NCI-H1694 (cell line): ENCODE results near the gene KPNA5.
"Not testable (repeated sequence)": the region's sequence is repeated elsewhere in the genome, so short reads cannot be mapped to it uniquely, and the experiment has no call there.

ENCODE experiments used
- DNase-seq: peaks from one replicate; lab custom pipeline; 2025; lab: John Stamatoyannopoulos, UW

The KPNA5 gene

DNA sequence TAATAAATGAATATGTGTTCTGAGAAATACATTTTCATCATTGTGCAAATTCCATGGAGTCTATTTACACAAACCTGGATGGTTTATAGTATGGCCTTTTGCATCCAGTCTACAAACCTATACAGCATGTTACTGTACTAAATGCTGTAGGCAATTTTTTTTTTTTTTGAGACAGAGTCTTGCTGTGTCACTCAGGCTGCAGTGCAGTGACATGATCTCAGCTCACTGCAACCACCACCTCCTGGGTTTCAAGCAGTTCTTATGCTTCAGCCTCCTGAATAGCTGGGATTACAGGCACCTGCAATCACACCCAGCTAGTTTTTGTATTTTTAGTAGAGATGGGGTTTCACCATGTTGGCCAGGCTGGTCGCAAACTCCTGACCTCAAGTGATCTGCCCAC is 22.9 kb downstream of the KPNA5 start:
- DNase-seq, result not testable (repeated sequence)

- no peak for DNase-seq
These were observed 24.9 kb downstream of the KPNA5 start for GRCh38 chr6:116705917-116706316.

DNA sequence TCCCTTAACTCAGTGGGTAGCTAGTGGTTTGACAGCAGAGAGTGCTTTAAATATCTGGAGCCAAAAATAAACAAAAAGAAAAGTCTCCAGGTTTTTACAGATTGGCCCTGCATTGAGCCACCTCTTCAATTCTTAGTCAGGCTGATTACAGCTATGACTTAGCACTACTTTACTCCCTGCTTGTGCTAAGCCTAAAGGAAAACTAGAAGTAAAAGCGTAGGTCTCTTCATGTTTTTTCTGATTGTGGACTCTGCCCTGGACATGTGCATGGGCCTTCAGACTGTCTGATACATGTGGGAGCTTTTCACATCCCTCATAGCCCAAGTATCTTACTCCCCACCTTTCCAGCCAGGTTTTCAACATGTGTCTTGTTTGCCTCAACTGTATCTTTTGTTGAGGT is 33.3 kb downstream of the KPNA5 start:
- DNase-seq, result no peak

DNA sequence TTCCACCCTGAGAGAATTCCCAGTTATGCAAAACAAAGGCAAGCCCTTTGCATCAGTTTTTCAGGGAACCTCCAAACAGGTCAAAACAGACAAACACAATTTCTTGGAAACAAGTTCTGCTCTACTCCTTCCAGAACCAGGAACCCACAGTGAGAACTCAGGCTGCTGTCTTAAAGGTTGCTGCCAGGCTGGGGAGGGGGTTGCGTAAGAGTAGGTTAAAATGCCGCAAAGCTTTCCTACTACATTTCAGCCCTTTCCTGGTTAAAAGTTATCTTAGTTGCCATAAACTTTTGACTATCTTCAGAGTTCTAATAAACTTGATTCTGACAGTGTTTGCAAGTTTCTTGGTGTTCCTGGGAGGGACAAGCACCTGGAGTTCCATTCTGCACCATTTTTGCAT is 33.8 kb downstream of the KPNA5 start:
- no peak for DNase-seq

DNA sequence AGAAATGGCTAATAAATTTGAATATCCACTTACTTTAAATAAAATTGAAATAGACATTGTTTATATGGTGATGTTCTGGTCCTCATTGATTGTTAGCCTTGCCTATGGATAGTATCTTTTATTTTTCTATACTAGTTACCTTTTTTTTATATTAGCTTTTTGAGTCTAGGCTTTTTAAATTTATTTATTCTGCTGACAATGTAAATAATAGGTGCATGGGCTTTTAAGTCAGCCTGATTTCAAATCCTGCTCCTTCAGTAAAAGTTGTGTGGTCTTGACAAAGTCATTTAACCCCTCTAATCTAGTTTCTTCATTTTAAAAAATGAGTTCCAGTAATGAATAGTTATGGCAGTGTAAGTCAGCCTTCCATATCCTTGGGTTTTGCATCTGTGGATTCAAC is 45.9 kb downstream of the KPNA5 start:
- no peak for DNase-seq

DNA sequence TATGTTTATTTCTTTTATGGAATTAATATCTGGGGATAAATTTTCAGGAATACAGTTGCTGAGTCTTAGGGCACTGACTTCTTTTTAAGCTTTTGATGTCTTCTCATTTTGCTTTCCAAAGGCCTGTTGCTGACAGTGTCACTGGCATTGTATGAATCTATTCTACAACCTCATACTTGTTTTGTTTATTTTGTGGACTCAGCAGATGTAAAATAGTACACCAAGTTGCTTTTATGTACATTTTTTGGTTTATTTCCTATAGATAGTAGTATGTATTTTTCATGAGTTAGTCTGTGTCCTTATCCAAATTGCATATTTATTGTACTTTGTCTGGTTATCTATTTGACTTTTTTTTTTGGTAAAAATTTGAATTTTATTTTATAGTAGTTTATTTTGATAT is 49.5 kb downstream of the KPNA5 start:
- no peak for DNase-seq

DNA sequence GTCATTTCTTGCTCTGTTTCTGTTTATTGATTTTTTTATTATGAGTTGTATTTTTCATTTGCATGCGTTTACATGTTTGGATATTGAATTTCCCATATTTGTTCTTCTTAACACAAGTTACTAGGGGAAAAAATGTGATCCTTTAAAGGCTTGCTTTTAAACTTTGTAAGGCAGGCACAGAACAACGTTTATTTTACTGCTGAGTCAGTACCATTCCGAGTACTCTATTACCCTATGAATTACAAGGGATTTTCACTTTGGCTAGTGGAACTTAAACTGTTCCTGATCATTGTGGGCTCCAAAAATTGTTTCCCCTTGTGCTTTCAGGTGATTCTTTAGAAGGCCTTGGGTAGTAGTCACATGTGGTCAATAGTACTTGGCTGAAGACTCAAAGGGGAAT is 56.0 kb downstream of the KPNA5 start:
- no peak for DNase-seq

- DNase-seq, result not testable (repeated sequence)
These were observed 59.5 kb downstream of the KPNA5 start for GRCh38 chr6:116740486-116740885.

- no peak for DNase-seq
These were observed 60.6 kb downstream of the KPNA5 start for GRCh38 chr6:116741571-116741970.

DNA sequence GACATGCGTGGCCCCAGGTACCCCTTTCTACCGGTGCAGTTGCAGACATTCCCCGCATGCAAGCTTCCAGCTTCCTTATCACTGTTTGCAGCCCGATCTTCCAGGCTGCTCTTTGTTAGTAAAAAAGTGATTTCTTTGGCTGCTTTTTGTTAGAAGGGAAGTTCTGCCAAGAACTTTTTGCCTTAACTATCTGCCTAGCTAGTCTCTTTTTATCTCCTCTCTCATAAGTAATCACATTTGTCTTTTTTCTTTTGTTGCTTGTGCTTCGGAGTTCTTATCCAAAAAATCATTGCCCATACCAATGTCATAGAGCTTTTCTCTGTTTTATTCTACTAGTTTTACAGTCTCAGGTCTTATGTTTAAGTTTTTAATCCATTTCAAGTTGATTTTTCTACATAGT is 64.2 kb downstream of the KPNA5 start:
- DNase-seq, result no peak

DNA sequence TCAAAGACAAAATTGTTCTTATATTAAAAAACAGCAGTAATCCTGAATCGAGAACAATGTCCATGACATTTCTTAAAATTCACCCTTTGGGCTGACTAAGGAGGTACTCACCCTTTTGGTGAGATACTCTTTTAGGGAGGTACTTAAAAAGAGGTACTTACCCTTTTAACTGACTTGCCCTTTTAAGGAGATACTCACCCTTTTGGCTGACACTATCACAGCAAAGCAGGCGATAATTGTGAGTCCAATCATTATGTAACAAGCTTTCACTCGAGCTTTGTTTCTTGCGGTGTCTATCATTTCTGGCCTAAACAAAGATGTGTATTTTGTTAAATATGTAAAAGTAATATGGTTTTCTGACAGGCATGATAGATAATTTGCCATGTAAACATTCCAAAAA is 80.8 kb downstream of the KPNA5 start:
- DNase-seq, result no peak

DNA sequence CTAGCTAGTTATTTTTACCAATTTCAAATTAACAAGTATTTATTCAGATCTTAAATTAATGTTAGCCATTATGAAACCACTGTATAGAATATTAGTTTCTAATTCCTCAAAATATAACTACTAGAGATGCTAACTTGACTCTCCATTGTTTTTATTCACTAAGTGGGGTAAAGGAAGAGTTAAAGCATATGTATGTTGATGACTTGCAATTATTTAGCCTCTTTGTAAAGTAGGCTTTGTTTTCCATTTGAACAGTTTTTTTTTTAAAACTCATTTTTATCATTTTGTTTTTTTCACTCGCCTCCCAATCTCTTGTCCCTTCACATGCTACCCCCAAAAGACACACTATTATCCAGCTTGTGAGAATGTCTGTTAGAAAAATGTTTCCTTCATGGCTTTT is 81.2 kb downstream of the KPNA5 start:
- no peak for DNase-seq

DNA sequence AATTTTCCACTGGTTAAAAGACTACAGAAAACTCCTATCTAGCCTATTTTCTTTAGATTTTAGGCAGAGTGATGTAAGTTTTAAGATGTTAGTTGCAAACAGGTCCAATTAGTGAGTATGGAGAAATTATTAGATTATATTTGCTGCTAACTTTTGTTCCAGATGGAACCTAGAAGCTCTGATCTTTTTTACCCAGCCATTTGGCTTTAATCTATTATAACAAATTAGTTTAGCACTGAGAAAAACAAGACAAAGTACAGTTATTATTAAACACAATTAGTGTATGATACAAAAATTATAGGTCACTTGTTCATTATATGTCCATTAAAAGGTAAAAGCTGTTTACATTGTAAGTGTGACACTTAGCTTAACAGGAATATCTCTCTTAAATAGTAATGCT is 82.0 kb downstream of the KPNA5 start:
- DNase-seq, result no peak

- no peak for DNase-seq
These were observed 83.1 kb downstream of the KPNA5 start for GRCh38 chr6:116763906-116764628.

- DNase-seq, result no peak
These were observed 83.6 kb downstream of the KPNA5 start for GRCh38 chr6:116764629-116764960.

DNA sequence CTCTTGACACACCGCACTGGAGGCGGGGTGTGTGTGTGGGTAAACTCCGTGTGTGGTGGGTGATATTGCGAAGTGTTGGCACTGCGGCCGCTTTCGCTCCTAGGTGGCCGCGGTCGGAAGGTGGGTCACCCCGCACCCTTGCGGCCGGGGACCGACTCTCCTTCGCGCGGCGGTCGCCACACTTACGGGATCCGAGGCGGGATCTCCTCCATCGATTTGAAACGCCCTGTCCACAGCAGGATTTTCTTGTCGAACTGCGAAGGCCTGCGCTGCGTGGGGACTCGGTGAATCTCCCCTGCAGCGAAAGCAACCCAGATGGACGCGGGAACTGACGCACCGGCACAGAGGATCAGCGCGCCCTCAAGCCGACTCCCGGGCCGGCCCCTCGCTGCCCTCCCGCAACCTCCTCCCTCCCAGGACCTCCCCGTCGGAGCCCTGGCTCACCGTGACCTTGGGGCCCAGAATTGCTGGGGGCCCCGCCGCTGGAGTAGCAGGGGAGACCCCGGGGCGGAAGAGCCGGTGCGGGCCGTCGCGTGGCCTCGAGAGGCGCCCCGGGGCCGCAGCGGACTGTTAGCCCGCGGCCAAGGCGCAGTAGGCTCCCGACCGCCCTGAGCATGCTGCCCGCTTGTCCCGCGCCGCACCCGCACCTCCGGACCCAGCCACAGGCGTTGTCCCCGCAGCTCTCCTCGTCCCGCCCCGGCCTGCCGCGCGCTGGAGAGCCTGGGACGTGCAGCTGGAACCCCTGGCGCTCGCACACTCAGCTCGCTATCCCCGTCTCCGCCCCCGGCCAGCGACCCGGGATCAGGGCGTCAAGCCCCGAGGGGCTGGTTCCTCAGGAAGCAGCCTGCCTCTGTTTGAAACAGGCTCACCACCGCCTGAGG is 84.2 kb downstream of the KPNA5 start, which contains the start of gene FAM162B:
FAM162B (minus strand) TSS at position 759 of the 881 bp plus-strand sequence; CDS start at position 616, 143 bp downstream.
- DNase-seq, result no peak

- DNase-seq, result no peak
These were observed 85.6 kb downstream of the KPNA5 start for GRCh38 chr6:116766506-116767176.

DNA sequence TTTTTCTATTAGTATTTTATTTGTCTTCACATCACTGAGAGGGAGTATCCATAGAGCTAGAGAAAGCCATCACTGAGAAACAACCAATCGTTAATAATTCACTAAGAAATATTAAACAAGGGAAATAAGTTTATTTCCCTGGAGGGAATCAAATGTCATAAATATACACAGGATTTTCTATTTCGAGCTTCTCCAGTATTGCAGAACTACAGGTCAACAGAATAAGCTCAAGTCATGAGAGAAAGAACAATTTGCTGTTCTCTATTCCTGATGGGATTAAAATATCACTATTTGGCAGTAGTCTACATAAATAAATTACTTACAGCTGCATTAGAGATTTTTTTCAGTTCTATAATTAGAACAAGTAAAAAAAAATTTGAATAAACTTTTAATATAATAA is 86.7 kb downstream of the KPNA5 start:
- DNase-seq, result no peak

- no peak for DNase-seq
These were observed 91.4 kb downstream of the KPNA5 start for GRCh38 chr6:116772450-116772849.

- no peak for DNase-seq
These were observed 92.9 kb downstream of the KPNA5 start for GRCh38 chr6:116773886-116774285.

DNA sequence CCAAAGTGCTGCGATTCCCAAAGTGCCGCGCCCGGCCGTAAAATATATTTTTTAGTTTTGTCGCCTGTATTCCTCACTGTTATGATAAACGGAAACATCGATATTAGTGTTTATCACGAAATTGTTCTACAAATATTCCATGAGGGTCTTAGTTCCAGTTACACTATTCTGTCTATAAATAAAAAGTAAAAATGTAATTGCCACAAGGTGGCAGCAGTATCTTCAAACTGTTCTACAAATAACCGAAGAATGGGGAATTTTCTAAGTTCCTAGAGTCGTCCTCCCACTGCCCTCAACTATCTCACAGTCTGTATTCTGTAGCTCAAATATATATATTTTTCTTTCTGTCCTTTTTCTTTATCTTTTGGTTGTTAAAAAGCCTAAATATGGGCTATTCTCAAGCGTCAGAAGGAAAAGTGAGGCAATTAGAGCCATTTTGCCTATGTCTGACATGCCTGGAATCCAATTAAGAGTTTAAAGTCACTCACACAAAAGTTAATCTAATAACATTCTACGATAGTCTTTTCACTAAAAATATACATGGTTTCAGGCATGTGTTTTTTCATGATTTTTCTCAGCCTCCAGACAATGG is 98.7 kb downstream of the KPNA5 start:
- peak; percentile 60 for DNase-seq

GRCh38 chr6:116783852-116784251 is 102.8 kb downstream of the KPNA5 start:
- no peak for DNase-seq
